ENCODE results near the gene PPP2R5C.

DNA sequence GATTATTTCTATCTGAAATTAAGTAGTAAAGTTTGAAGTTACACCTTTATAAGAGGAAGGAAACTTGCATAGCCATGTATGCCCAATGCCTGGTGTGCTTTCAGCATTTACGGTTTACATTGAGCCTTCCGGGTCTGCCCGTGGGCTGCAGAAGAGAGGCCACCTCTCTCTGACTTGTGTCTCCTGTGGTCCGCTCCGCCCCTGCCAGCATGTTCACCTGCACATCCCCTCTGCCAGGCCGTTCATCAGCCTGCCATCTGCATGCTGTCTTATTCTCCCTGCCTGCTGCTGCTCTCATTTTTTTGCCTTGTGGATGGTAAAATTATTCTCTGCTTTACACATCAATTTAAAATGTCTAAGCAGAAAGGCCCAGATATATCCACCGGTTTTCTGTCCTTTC is 161.4 kb downstream of the PPP2R5C start:
- TF ChIP-seq POLR2A (IDR thresholded peaks at IDR 0.05) (no peak), CTCF (IDR thresholded peaks at IDR 0.05) (no peak)
